HEK293 (cell line): ENCODE measurements around the gene TRAF6.

Source experiments
- KLF10 ChIP-seq: fragments of 450-650 bp; IDR thresholded peaks from 2 replicates; pipeline ENCODE4 v1.5.1; 2018; ENCODE audit warnings: missing biosample characterization, mild to moderate bottlenecking, missing genetic modification characterization
- ZBTB21 ChIP-seq: fragments of 450-650 bp; formaldehyde crosslinking; IDR thresholded peaks from 2 replicates; pipeline ENCODE4 v1.5.1; 2017; ENCODE audit warnings: missing biosample characterization, missing genetic modification characterization
- ZBTB8A ChIP-seq: fragments of 450-650 bp; formaldehyde crosslinking; IDR thresholded peaks from 2 replicates; pipeline ENCODE4 v1.5.1; 2016; ENCODE audit warnings: missing biosample characterization, missing genetic modification characterization
- ZNF10 ChIP-seq: fragments of 450-650 bp; formaldehyde crosslinking; IDR thresholded peaks from 2 replicates; pipeline ENCODE4 v1.5.1; 2017; ENCODE audit warnings: missing biosample characterization, missing genetic modification characterization
- ZNF121 ChIP-seq: fragments of 450-650 bp; formaldehyde crosslinking; IDR thresholded peaks from 2 replicates; pipeline ENCODE4 v1.5.1; 2016; ENCODE audit warnings: missing biosample characterization, missing genetic modification characterization
- ZNF169 ChIP-seq: fragments of 450-650 bp; formaldehyde crosslinking; IDR thresholded peaks from 2 replicates; pipeline ENCODE4 v1.5.1; 2016; ENCODE audit warnings: missing biosample characterization, missing genetic modification characterization
- ZNF354C ChIP-seq: fragments of 450-650 bp; formaldehyde crosslinking; IDR thresholded peaks from 2 replicates; pipeline ENCODE4 v1.5.1; 2016; ENCODE audit warnings: missing biosample characterization, missing genetic modification characterization, low read depth, borderline replicate concordance
- ZSCAN30 ChIP-seq: fragments of 450-650 bp; IDR thresholded peaks from 2 replicates; pipeline ENCODE4 v1.5.1; 2018; ENCODE audit warnings: missing biosample characterization, mild to moderate bottlenecking, missing genetic modification characterization, moderate library complexity
- TF ChIP-seq, protein P1 (sequence below): fragments of 450-650 bp; formaldehyde crosslinking; IDR thresholded peaks from 2 replicates; pipeline ENCODE4 v1.5.1; 2016; ENCODE audit warnings: missing biosample characterization, missing genetic modification characterization

DNA sequence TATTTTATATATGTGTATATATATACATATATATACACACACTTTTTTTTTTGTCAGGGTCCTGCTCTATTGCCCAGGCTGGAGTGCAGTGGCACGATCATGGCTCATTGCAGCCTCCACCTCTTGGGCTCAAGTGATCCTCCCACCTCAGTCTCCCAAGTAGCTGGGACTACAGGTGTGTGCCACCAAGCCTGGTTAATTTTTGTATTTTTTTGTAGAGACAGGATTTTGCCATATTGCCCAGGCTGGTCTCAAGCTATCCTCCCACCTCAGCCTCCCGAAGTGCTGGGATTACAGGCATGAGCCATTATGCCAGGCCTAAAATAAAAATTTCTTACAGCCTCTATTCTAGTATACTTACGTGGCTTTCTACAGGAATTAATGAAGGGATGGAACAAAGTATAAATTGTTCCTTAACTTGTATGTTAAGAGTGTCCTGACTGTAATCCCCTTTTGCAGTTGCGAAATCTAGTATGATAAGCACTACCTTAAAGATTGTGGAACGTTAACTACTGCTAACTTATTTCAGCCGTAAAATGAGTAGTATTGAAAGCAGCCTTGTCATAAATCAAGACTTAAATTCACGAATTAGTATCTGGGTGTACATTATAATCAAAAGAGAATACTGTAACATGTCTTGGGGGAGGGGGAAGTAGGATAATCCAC, 2.1 kb downstream of the TRAF6 start:
- TF ChIP-seq ZNF121 (no peak), ZBTB21 (tag by site-specific recombination) (no peak), ZNF169 (no peak), ZNF354C (tag by site-specific recombination) (no peak), ZNF10 (tag by site-specific recombination) (no peak), ZBTB8A (tag by site-specific recombination) (no peak), ZSCAN30 (tag by site-specific recombination) (no peak), KLF10 (no peak)
- TF ChIP-seq, protein P1, sequence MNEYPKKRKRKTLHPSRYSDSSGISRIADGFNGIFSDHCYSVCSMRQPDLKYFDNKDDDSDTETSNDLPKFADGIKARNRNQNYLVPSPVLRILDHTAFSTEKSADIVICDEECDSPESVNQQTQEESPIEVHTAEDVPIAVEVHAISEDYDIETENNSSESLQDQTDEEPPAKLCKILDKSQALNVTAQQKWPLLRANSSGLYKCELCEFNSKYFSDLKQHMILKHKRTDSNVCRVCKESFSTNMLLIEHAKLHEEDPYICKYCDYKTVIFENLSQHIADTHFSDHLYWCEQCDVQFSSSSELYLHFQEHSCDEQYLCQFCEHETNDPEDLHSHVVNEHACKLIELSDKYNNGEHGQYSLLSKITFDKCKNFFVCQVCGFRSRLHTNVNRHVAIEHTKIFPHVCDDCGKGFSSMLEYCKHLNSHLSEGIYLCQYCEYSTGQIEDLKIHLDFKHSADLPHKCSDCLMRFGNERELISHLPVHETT (tag by site-specific recombination) = no peak
